ENCODE measurements around the gene PSMB9. TPM values are rescaled to one million over a fixed set of nuclear protein-coding genes. Genes with fewer than 3 reads are reported as not detected.

PSMB9 gene
- total RNA-seq, 2 experiments from 2014 or later = 219 to 229 TPM

GRCh38 chr6:32894085-32895005 is 40.4 kb downstream of the PSMB9 start:
- H3K27ac Mint-ChIP-seq = peak overlapping the region; percentile 96
- peak overlapping the region; percentile 96 for H3K4me3 Mint-ChIP-seq
- TF ChIP-seq CTCF (IDR thresholded peaks at IDR 0.05) = no peak
- intact Hi-C loops (cut with micrococcal nuclease) = loop anchor here (5.0 kb wide), 1 partner anchor 58 kb away; the partner anchor contains the start of gene HLA-DMA
- ChIA-PET CTCF (interaction anchor here (0.6 to 7.6 kb wide), 16 partner anchors 9 to 747 kb away, joined by 3 to 60 read pairs (median 4); partner anchors contain the start of genes BRD2, HLA-DMA and TAP2), POLR2A (interaction anchor here (0.8 to 6.2 kb wide), 13 partner anchors 19 to 93 kb away, joined by 3 to 109 read pairs (median 4); partner anchors contain the start of genes BRD2 and HLA-DMA)
- H3K4me1 Mint-ChIP-seq (ENCODE audit: low read depth) = peaks cover 35% of the 10 kb centered on the region
- H3K27me3 Mint-ChIP-seq = no peaks in the 10 kb centered on the region
- peaks cover 11% of the 10 kb centered on the region for H3K36me3 Mint-ChIP-seq (ENCODE audit: low read depth)
- ATAC-seq (peak; percentile 99), DNase-seq (peak; percentile 95)
- H3K9me3 Mint-ChIP-seq = no peaks in the 10 kb centered on the region

GRCh38 chr6:32895006-32895345 is 41.0 kb downstream of the PSMB9 start:
- ATAC-seq (peak; percentile 4), DNase-seq (no peak)
- Mint-ChIP-seq H3K4me3 (peak overlapping the region; percentile 96), H3K36me3 (ENCODE audit: low read depth) (peaks cover 11% of the 10 kb centered on the region), H3K27ac (peak overlapping the region; percentile 96), H3K4me1 (ENCODE audit: low read depth) (peaks cover 35% of the 10 kb centered on the region), H3K9me3 (no peaks in the 10 kb centered on the region), H3K27me3 (no peaks in the 10 kb centered on the region)
- ChIA-PET POLR2A (interaction anchor here (0.9 to 6.2 kb wide), 7 partner anchors 19 to 85 kb away, joined by 3 to 109 read pairs (median 10); partner anchors contain the start of genes BRD2 and HLA-DMA), CTCF (interaction anchor here (1.1 to 7.6 kb wide), 11 partner anchors 9 to 90 kb away, joined by 3 to 60 read pairs (median 6); partner anchors contain the start of genes BRD2, HLA-DMA and TAP2)
- intact Hi-C loops (cut with micrococcal nuclease) = no loop called here
- no peak for TF ChIP-seq CTCF (IDR thresholded peaks at IDR 0.05)

- no peak for DNase-seq
- no peak for TF ChIP-seq CTCF (IDR thresholded peaks at IDR 0.05)
- H3K36me3 Mint-ChIP-seq (ENCODE audit: low read depth) = peaks cover 7% of the 10 kb centered on the region
- CTCF ChIA-PET = interaction anchor here (0.9 to 3.7 kb wide), 7 partner anchors 10 to 81 kb away, joined by 3 to 20 read pairs (median 6); partner anchors contain the start of gene HLA-DMA
- H3K4me3 Mint-ChIP-seq = no peak overlapping the region
- no peaks in the 10 kb centered on the region for H3K9me3 Mint-ChIP-seq
- H3K27ac Mint-ChIP-seq = no peak overlapping the region
- peaks cover 3% of the 10 kb centered on the region for H3K27me3 Mint-ChIP-seq
- intact Hi-C loops (cut with micrococcal nuclease) = no loop called here
- no peak for ATAC-seq
- no peaks in the 10 kb centered on the region for H3K4me1 Mint-ChIP-seq (ENCODE audit: low read depth)
- POLR2A ChIA-PET = interaction anchor here (0.9 to 1.5 kb wide), 3 partner anchors 10 to 214 kb away, joined by 3 to 8 read pairs (median 4); no protein-coding TSS in a partner anchor
Observed at GRCh38 chr6:32903952-32904351, 50.0 kb downstream of the PSMB9 start.

GRCh38 chr6:32905078-32905477 is 51.1 kb downstream of the PSMB9 start:
- DNase-seq = no peak
- H3K9me3 Mint-ChIP-seq = no peaks in the 10 kb centered on the region
- CTCF ChIA-PET = interaction anchor here (0.7 to 3.7 kb wide), 8 partner anchors 8 to 106 kb away, joined by 3 to 20 read pairs (median 5); partner anchors contain the start of gene HLA-DMA
- peaks cover 7% of the 10 kb centered on the region for H3K36me3 Mint-ChIP-seq (ENCODE audit: low read depth)
- POLR2A ChIA-PET = interaction anchor here (0.7 to 1.5 kb wide), 4 partner anchors 9 to 213 kb away, joined by 3 to 8 read pairs (median 4); no protein-coding TSS in a partner anchor
- peaks cover 3% of the 10 kb centered on the region for H3K27me3 Mint-ChIP-seq
- H3K4me1 Mint-ChIP-seq (ENCODE audit: low read depth) = no peaks in the 10 kb centered on the region
- intact Hi-C loops (cut with micrococcal nuclease) = no loop called here
- H3K27ac Mint-ChIP-seq = no peak overlapping the region
- H3K4me3 Mint-ChIP-seq = no peak overlapping the region
- TF ChIP-seq CTCF (IDR thresholded peaks at IDR 0.05) = no peak
- no peak for ATAC-seq
